VCaP (cell line): ENCODE data around the gene SLC19A1.

ENCODE experiments used
- H3K27ac ChIP-seq: fragments of 450-650 bp; 2 replicates; pipeline ENCODE4 v1.5.1; 2017
- CTCF ChIP-seq: fragments of 450-650 bp; conservative IDR thresholded peaks from 2 replicates; pipeline ENCODE4 v1.5.1; 2017; ENCODE audit warnings: mild to moderate bottlenecking, moderate library complexity

SLC19A1 gene

GRCh38 chr21:45588086-45588825 lies 46.0 kb upstream of the SLC19A1 start:
- H3K27ac ChIP-seq = no peak overlapping the region
- no peak for TF ChIP-seq CTCF

GRCh38 chr21:45586289-45586858 lies 44.1 kb upstream of the SLC19A1 start:
- TF ChIP-seq CTCF = no peak
- no peak overlapping the region for H3K27ac ChIP-seq

GRCh38 chr21:45584786-45585185 lies 42.5 kb upstream of the SLC19A1 start:
- no peak overlapping the region for H3K27ac ChIP-seq
- no peak for TF ChIP-seq CTCF

GRCh38 chr21:45583831-45584509 lies 41.7 kb upstream of the SLC19A1 start:
- H3K27ac ChIP-seq = no peak overlapping the region
- TF ChIP-seq CTCF = no peak

GRCh38 chr21:45582128-45582527 lies 39.9 kb upstream of the SLC19A1 start:
- H3K27ac ChIP-seq = no peak overlapping the region
- no peak for TF ChIP-seq CTCF

- TF ChIP-seq CTCF = no peak
- no peak overlapping the region for H3K27ac ChIP-seq
Observed at GRCh38 chr21:45581322-45581712, 39.1 kb upstream of the SLC19A1 start.

GRCh38 chr21:45580576-45581321 lies 38.5 kb upstream of the SLC19A1 start:
- H3K27ac ChIP-seq = no peak overlapping the region
- no peak for TF ChIP-seq CTCF
